BJ (cell line): ENCODE data around the gene PKNOX1. TPM values are rescaled to one million over a fixed set of nuclear protein-coding genes. Genes with fewer than 3 reads are reported as not detected.
"Not testable (repeated sequence)": the region's sequence is repeated elsewhere in the genome, so short reads cannot be mapped to it uniquely, and the experiment has no call there.

ENCODE experiments used
- CTCF ChIA-PET: fragments of 350-600 bp; formaldehyde crosslinking; extraction: SDS; loops from one replicate; lab custom pipeline; 2021; ENCODE audit warnings: antibody characterized with exemption, inconsistent platforms; lab: Yijun Ruan, JAX
- POLR2A ChIA-PET: fragments of 300-600 bp; sonication (Branson Sonifier 250); formaldehyde crosslinking; extraction: SDS; loops from one replicate; lab custom pipeline; 2021; ENCODE audit warnings: antibody characterized with exemption; lab: Charles Lee
- DNase-seq: peaks from one replicate; pipeline ENCODE4 v3.0.0-alpha.2; 2011; ENCODE audit warnings: low read depth
- H3K27me3 ChIP-seq: 2 replicates; pipeline ENCODE4 v1.6.0; 2011; ENCODE audit warnings: low read length; ENCODE audit not compliant: control insufficient read depth, insufficient read depth
- H3K36me3 ChIP-seq: 2 replicates; pipeline ENCODE4 v1.5.1; 2011; ENCODE audit warnings: low read length; ENCODE audit not compliant: control insufficient read depth, insufficient read depth
- H3K4me3 ChIP-seq: 2 replicates; pipeline ENCODE4 v1.5.1; 2011; ENCODE audit warnings: low read depth, mild to moderate bottlenecking, control low read depth, low read length
- CTCF ChIP-seq: IDR thresholded peaks from 2 replicates; pipeline ENCODE4 v1.5.1; 2011; ENCODE audit warnings: low read depth, mild to moderate bottlenecking, control low read depth, inconsistent platforms, low read length, moderate library complexity; ENCODE audit not compliant: insufficient read depth
- polyA plus RNA-seq: library from polyadenylated mRNA; depleted of rRNA; stranded (reverse); fragments of >200 nt; gene quantifications from 2 replicates; pipeline ENCODE4 v1.2.3, GENCODE V29; 2011

Gene PKNOX1
- polyA plus RNA-seq, 1 experiment: 38.9 TPM

GRCh38 chr21:42941696-42942085, 32.7 kb upstream of the PKNOX1 start:
- Histone ChIP-seq H3K27me3 (no peaks in the 10 kb centered on the region; the same call in 1 of the 2 replicates), H3K4me3 (no peak overlapping the region), H3K36me3 (no peaks in the 10 kb centered on the region)
- TF ChIP-seq CTCF: no peak
- ChIA-PET CTCF (no interaction called here), POLR2A (no interaction called here)
- DNase-seq: no peak

- Histone ChIP-seq H3K36me3 (no peaks in the 10 kb centered on the region), H3K27me3 (no peaks in the 10 kb centered on the region; the same call in 1 of the 2 replicates), H3K4me3 (no peak overlapping the region)
- DNase-seq: no peak
- POLR2A ChIA-PET: no interaction called here
- no peak for TF ChIP-seq CTCF
- CTCF ChIA-PET: no interaction called here
Measured at GRCh38 chr21:42942244-42942643, 32.1 kb upstream of the PKNOX1 start.

GRCh38 chr21:42949094-42949755, 25.1 kb upstream of the PKNOX1 start:
- H3K36me3 ChIP-seq, CTCF ChIA-PET, H3K27me3 ChIP-seq, DNase-seq, POLR2A ChIA-PET, H3K4me3 ChIP-seq: not testable (repeated sequence)

- DNase-seq, H3K4me3 ChIP-seq, POLR2A ChIA-PET, H3K27me3 ChIP-seq, H3K36me3 ChIP-seq, CTCF ChIA-PET: not testable (repeated sequence)
Measured at GRCh38 chr21:42951193-42951592, 23.2 kb upstream of the PKNOX1 start.

GRCh38 chr21:42956824-42957630, 17.3 kb upstream of the PKNOX1 start:
- ChIA-PET CTCF (interaction anchor here (1.0 kb wide), 2 partner anchors 13 to 16 kb away, joined by 3 read pairs; no protein-coding TSS in a partner anchor), POLR2A (no interaction called here)

GRCh38 chr21:42958122-42958521, 16.2 kb upstream of the PKNOX1 start:
- POLR2A ChIA-PET, DNase-seq: not testable (repeated sequence)

More at GRCh38 chr21:42956824-42957630, 17.3 kb upstream of the PKNOX1 start:
- Histone ChIP-seq H3K27me3 (no peaks in the 10 kb centered on the region), H3K4me3 (no peak overlapping the region), H3K36me3 (no peaks in the 10 kb centered on the region)
- no peak for TF ChIP-seq CTCF
- no peak for DNase-seq

More at GRCh38 chr21:42958122-42958521, 16.2 kb upstream of the PKNOX1 start:
- H3K4me3 ChIP-seq, H3K27me3 ChIP-seq, H3K36me3 ChIP-seq: not testable (repeated sequence)
- CTCF ChIA-PET: interaction anchor here (1.0 kb wide), 1 partner anchor 15 kb away, joined by 3 read pairs; no protein-coding TSS in a partner anchor
